ENCODE results near the gene DGAT2.

- TF ChIP-seq, protein P1, sequence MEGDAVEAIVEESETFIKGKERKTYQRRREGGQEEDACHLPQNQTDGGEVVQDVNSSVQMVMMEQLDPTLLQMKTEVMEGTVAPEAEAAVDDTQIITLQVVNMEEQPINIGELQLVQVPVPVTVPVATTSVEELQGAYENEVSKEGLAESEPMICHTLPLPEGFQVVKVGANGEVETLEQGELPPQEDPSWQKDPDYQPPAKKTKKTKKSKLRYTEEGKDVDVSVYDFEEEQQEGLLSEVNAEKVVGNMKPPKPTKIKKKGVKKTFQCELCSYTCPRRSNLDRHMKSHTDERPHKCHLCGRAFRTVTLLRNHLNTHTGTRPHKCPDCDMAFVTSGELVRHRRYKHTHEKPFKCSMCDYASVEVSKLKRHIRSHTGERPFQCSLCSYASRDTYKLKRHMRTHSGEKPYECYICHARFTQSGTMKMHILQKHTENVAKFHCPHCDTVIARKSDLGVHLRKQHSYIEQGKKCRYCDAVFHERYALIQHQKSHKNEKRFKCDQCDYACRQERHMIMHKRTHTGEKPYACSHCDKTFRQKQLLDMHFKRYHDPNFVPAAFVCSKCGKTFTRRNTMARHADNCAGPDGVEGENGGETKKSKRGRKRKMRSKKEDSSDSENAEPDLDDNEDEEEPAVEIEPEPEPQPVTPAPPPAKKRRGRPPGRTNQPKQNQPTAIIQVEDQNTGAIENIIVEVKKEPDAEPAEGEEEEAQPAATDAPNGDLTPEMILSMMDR (IDR thresholded peaks at IDR 0.05): no peak
- TF ChIP-seq POLR2A (IDR thresholded peaks at IDR 0.05): no peak
These were observed 14.1 kb downstream of the DGAT2 start for GRCh38 chr11:75782540-75783263.

All from Peyer's patch (tissue), 4 donors.